Spleen (tissue), 11 donors: Measurements from ENCODE around the gene ADPRS. TPM values are rescaled to one million over a fixed set of nuclear protein-coding genes. Genes with fewer than 3 reads are reported as not detected.

Experiments used
- DNase-seq: peaks from one replicate; pipeline ENCODE4 v3.0.0-alpha.2; 2020
- H3K27ac ChIP-seq, 8 donors: fragments of 200-600 bp; sonication (generic) in 7 of 8; 1 replicate in 4 of 8; 2 replicates in 4 of 8; pipeline versions ENCODE4 v1.5.0 to v1.8.0; 2016 to 2021; ENCODE audit warnings: inconsistent platforms in 4 of 8, mild to moderate bottlenecking in 4 of 8, moderate library complexity in 1 of 8
- H3K27me3 ChIP-seq, 7 donors: fragments of 200-600 bp; sonication (generic) in 6 of 7; replicated peaks in 1 of 7; 1 replicate in 4 of 7; 2 replicates in 3 of 7; pipeline versions ENCODE4 v1.5.0 to v1.8.0; 2016 to 2021; ENCODE audit warnings: inconsistent platforms in 3 of 7, mild to moderate bottlenecking in 1 of 7
- H3K36me3 ChIP-seq, 6 donors: fragments of 200-600 bp; sonication (generic) in 5 of 6; 1 replicate in 4 of 6; 2 replicates in 2 of 6; pipeline versions ENCODE4 v1.5.0 to v1.8.0; 2016 to 2021; ENCODE audit warnings: inconsistent platforms in 2 of 6
- H3K4me1 ChIP-seq, 6 donors: fragments of 200-600 bp; sonication (generic) in 5 of 6; 1 replicate in 3 of 6; 2 replicates in 3 of 6; pipeline versions ENCODE4 v1.5.0 to v1.8.0; 2016 to 2021; ENCODE audit warnings: inconsistent platforms in 3 of 6
- H3K4me3 ChIP-seq, 8 donors: fragments of 200-600 bp; sonication (generic) in 7 of 8; 1 replicate in 4 of 8; 2 replicates in 4 of 8; pipeline versions ENCODE4 v1.5.0 to v1.8.0; 2016 to 2021; ENCODE audit warnings: inconsistent platforms in 4 of 8, mild to moderate bottlenecking in 4 of 8, moderate library complexity in 2 of 8
- H3K9me3 ChIP-seq, 8 donors: fragments of 200-600 bp; sonication (generic) in 7 of 8; 1 replicate in 4 of 8; 2 replicates in 4 of 8; pipeline versions ENCODE4 v1.5.0 to v1.8.0; 2016 to 2021; ENCODE audit warnings: inconsistent platforms in 4 of 8
- POLR2A ChIP-seq, 3 donors: fragments of 450-650 bp; IDR thresholded peaks; one replicate each; pipeline ENCODE4 v1.5.1; 2017; ENCODE audit warnings: antibody characterized with exemption in 3 of 3, mild to moderate bottlenecking in 1 of 3
- POLR2AphosphoS5 ChIP-seq, 3 donors: sonication (generic); formaldehyde crosslinking; IDR thresholded peaks; one replicate each; pipeline ENCODE4 v1.5.1; 2017; ENCODE audit warnings: antibody characterized with exemption in 3 of 3
- WGBS, 5 donors: extraction: QIAGEN DNeasy Blood & Tissue Kit in 3 of 5; methylation state at CpG; one replicate each; pipeline versions ENCODE4 v1.1.5 to v1.1.7; 2013 to 2018; 5-methylcytosine and 5-hydroxymethylcytosine counted together
- intact Hi-C: fragments of 100-400 bp; cut with DNase I; formaldehyde crosslinking; loops from one replicate; pipeline ENCODE4 v1.15.0; 2023; ENCODE audit warnings: low total_unique reads
- polyA plus RNA-seq, 3 donors: library from polyadenylated mRNA; stranded (reverse); fragments of 200-250 nt; gene quantifications; one replicate each; pipeline ENCODE4 v1.2.1, GENCODE V29; 2013
- total RNA-seq, 7 donors: library from RNA; depleted of rRNA in 3 of 7; stranded (reverse); fragments of >200 nt in 3 of 7; fragmentation: NEBNext Ultra II Directional in 4 of 7; extraction: Animal tissue kit (Norgen Biotek cat#: 25700) in 4 of 7; gene quantifications; one replicate each; pipeline versions ENCODE4 v1.1.0 to v1.2.1, GENCODE V29; 2016 to 2021
- TF ChIP-seq, protein P1 (sequence below), 11 experiments: fragments of 200-600 bp in 7 of 11; fragments of 450-650 bp in 4 of 11; sonication (generic) in 4 of 11; IDR thresholded peaks in 8 of 11; conservative IDR thresholded peaks in 3 of 11; 1 replicate in 7 of 11; 2 replicates in 4 of 11; pipeline versions ENCODE4 v1.4.0 to v1.8.0; 2016 to 2021; ENCODE audit warnings: antibody characterized with exemption in 11 of 11, inconsistent platforms in 4 of 11, mild to moderate bottlenecking in 1 of 11
- donor health status: healthy with polysubstance abuse.
- donor health status: DM: no; HTN: no; CAD: no; lungs with moderate emphysema.
- donor health status: DM: no; HTN: no; CAD: no.
- donor health status: Bipolar disorder and iron deficiency.
- donor health status: healthy.
- donor health status: DM: no; HTN: no; CAD: no.
- donor health status: DM: yes; HTN: yes; CAD: no.

ADPRS gene
- total and polyA plus RNA-seq, 10 donors = 21.3 to 44.9 (median 26.2) TPM

DNA sequence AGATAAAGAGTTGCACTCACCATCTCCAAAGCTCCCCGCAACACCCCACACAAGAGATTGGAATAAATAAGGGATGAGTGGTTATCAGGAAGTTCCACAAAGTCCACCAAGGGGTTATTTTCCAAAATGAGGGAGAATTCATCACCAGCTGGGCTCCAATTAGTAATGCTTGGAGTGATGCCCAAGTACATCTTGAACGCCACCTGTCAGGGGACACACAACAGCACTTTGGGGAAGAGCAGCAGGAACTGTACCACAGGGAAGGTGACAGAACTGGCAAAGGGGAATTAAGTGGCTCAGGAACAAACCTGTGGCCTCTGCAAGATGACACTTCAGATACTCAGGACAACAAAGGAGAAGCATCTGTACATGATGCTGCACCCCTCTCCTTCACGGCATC, 49.1 kb downstream of the ADPRS start:
- H3K4me1 ChIP-seq = peaks cover 16 to 64% (median 43%) of the 10 kb centered on the region in 6 donors
- DNase-seq = no peak
- peak overlapping the region in 1 of 8 donors; percentile 58 for H3K27ac ChIP-seq
- intact Hi-C loops = loop anchor here (5.0 kb wide), 1 partner anchor 35 kb away; no protein-coding TSS in a partner anchor
- no peak for TF ChIP-seq POLR2AphosphoS5 (IDR thresholded peaks at IDR 0.05)
- TF ChIP-seq, protein P1, sequence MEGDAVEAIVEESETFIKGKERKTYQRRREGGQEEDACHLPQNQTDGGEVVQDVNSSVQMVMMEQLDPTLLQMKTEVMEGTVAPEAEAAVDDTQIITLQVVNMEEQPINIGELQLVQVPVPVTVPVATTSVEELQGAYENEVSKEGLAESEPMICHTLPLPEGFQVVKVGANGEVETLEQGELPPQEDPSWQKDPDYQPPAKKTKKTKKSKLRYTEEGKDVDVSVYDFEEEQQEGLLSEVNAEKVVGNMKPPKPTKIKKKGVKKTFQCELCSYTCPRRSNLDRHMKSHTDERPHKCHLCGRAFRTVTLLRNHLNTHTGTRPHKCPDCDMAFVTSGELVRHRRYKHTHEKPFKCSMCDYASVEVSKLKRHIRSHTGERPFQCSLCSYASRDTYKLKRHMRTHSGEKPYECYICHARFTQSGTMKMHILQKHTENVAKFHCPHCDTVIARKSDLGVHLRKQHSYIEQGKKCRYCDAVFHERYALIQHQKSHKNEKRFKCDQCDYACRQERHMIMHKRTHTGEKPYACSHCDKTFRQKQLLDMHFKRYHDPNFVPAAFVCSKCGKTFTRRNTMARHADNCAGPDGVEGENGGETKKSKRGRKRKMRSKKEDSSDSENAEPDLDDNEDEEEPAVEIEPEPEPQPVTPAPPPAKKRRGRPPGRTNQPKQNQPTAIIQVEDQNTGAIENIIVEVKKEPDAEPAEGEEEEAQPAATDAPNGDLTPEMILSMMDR (IDR thresholded peaks at IDR 0.05 in 8 of 11, conservative IDR thresholded peaks at IDR 0.05 in 3 of 11) = no peak
- 90 to 96% (median 93%) methylated on average over 3 of the region's 3 CpGs for WGBS, 5 donors
- no peaks in the 10 kb centered on the region for H3K9me3 ChIP-seq
- H3K36me3 ChIP-seq = peaks cover 0 to 53% (median 32%) of the 10 kb centered on the region in 6 donors
- no peaks in the 10 kb centered on the region for H3K27me3 ChIP-seq
- no peak overlapping the region for H3K4me3 ChIP-seq

GRCh38 chr1:36139521-36139920, 50.8 kb downstream of the ADPRS start:
- peaks cover 0 to 53% (median 32%) of the 10 kb centered on the region in 6 donors for H3K36me3 ChIP-seq
- WGBS, 5 donors = 70 to 92% (median 85%) methylated on average over 5 of the region's 5 CpGs
- no peaks in the 10 kb centered on the region for H3K9me3 ChIP-seq
- H3K27ac ChIP-seq = peak overlapping the region in 2 of 8 donors; percentile 8 to 29
- intact Hi-C loops = loop anchor here (5.0 kb wide), 1 partner anchor 37 kb away; no protein-coding TSS in a partner anchor
- no peak overlapping the region for H3K4me3 ChIP-seq
- no peak for DNase-seq
- peaks cover 14 to 68% (median 40%) of the 10 kb centered on the region in 6 donors for H3K4me1 ChIP-seq
- H3K27me3 ChIP-seq = no peaks in the 10 kb centered on the region
- no peak for TF ChIP-seq POLR2A (IDR thresholded peaks at IDR 0.05)
- no peak for TF ChIP-seq POLR2AphosphoS5 (IDR thresholded peaks at IDR 0.05)

- intact Hi-C loops = no loop called here
- H3K27ac ChIP-seq = peak overlapping the region in 4 of 8 donors; percentile 21 to 62 (median 39)
- no peak for TF ChIP-seq POLR2A (IDR thresholded peaks at IDR 0.05)
- TF ChIP-seq, protein P1 (IDR thresholded peaks at IDR 0.05 in 8 of 11, conservative IDR thresholded peaks at IDR 0.05 in 3 of 11) = no peak
- no peak for TF ChIP-seq POLR2AphosphoS5 (IDR thresholded peaks at IDR 0.05)
- no peaks in the 10 kb centered on the region for H3K27me3 ChIP-seq
- H3K4me3 ChIP-seq = no peak overlapping the region
- DNase-seq = no peak
- H3K9me3 ChIP-seq = no peaks in the 10 kb centered on the region
- H3K4me1 ChIP-seq = peaks cover 8 to 65% (median 35%) of the 10 kb centered on the region in 6 donors
- peaks cover 0 to 53% (median 25%) of the 10 kb centered on the region in 6 donors for H3K36me3 ChIP-seq
- 8 to 20% (median 16%) methylated on average over 1 of the region's 1 CpG for WGBS, 5 donors
Measured at GRCh38 chr1:36142121-36142520, 53.4 kb downstream of the ADPRS start.

DNA sequence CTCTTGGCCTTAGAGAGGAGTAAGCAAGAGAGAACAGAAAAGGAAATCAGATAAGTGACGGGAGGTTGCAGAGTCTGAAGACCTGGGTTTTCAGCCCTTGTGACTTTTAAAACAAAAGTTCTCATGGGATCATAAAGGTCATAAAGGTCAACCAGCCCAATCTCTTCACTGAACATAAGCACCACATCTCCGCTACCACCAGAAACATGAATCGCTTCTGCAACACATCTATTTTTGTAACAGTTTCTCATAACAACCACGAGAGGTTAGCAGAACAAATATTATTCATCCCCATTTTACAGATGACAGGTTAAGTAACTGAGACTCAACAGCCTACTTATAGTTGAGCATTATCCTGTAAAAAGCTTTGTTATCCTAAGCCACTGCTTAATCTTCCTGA, 54.7 kb downstream of the ADPRS start:
- TF ChIP-seq, protein P1 (IDR thresholded peaks at IDR 0.05 in 8 of 11, conservative IDR thresholded peaks at IDR 0.05 in 3 of 11) = no peak
- TF ChIP-seq POLR2AphosphoS5 (IDR thresholded peaks at IDR 0.05) (no peak), POLR2A (IDR thresholded peaks at IDR 0.05) (no peak)
- no peaks in the 10 kb centered on the region for H3K9me3 ChIP-seq
- peaks cover 0 to 40% (median 12%) of the 10 kb centered on the region in 6 donors for H3K36me3 ChIP-seq
- peaks cover 17 to 78% (median 48%) of the 10 kb centered on the region in 6 donors for H3K4me1 ChIP-seq
- H3K4me3 ChIP-seq = no peak overlapping the region
- H3K27ac ChIP-seq = no peak overlapping the region
- DNase-seq = no peak
- H3K27me3 ChIP-seq = no peaks in the 10 kb centered on the region
- intact Hi-C loops = no loop called here
- WGBS, 5 donors = 70 to 80% (median 75%) methylated on average over 4 of the region's 4 CpGs

Other genes starting within 250 kb of the ADPRS start
- 10 to 100 TPM; 27.4 to 38.2 (median 32.4) TPM for gene AGO1, start 205.7 kb upstream of the ADPRS start, total RNA-seq
- 1 to 10 TPM; 2.3 to 4.3 (median 2.9) TPM for gene AGO1, start 205.7 kb upstream of the ADPRS start, polyA plus RNA-seq
- 10 to 100 TPM; 18.6 to 41.1 (median 31.7) TPM for gene AGO3, start 157.8 kb upstream of the ADPRS start, total RNA-seq
- gene AGO3, start 157.8 kb upstream of the ADPRS start, polyA plus RNA-seq = 1 to 10 TPM; 1.5 to 2.8 (median 1.9) TPM
- gene TEKT2, start 4.8 kb upstream of the ADPRS start, total RNA-seq = not detected
- under 1 TPM in 1 of 3 donors, not detected in 2; 0.33 TPM for gene TEKT2, start 4.8 kb upstream of the ADPRS start, polyA plus RNA-seq
- gene COL8A2, start 36.3 kb downstream of the ADPRS start, total RNA-seq = 10 to 100 TPM in 4 of 7 donors, 1 to 10 TPM in 3; 7.0 to 32.0 (median 10.3) TPM
- gene COL8A2, start 36.3 kb downstream of the ADPRS start, polyA plus RNA-seq = 1 to 10 TPM; 2.1 to 5.9 (median 4.3) TPM
- gene TRAPPC3, start 60.6 kb downstream of the ADPRS start, total RNA-seq = 10 to 100 TPM; 46.7 to 98.1 (median 56.4) TPM
- gene TRAPPC3, start 60.6 kb downstream of the ADPRS start, polyA plus RNA-seq = 10 to 100 TPM; 42.9 to 70.1 (median 60.2) TPM
- 100 to 1,000 TPM in 3 of 7 donors, 10 to 100 TPM in 4; 72.6 to 116 (median 96.9) TPM for gene MAP7D1, start 67.3 kb downstream of the ADPRS start, total RNA-seq
- 10 to 100 TPM; 30.4 to 62.7 (median 38.0) TPM for gene MAP7D1, start 67.3 kb downstream of the ADPRS start, polyA plus RNA-seq
- gene THRAP3, start 135.6 kb downstream of the ADPRS start, total RNA-seq = 100 to 1,000 TPM in 1 of 7 donors, 10 to 100 TPM in 6; 72.8 to 109 (median 95.4) TPM
- gene THRAP3, start 135.6 kb downstream of the ADPRS start, polyA plus RNA-seq = 10 to 100 TPM; 21.2 to 33.0 (median 27.0) TPM
- 1 to 10 TPM; 1.7 to 9.4 (median 7.2) TPM for gene SH3D21, start 217.5 kb downstream of the ADPRS start, total RNA-seq
- 1 to 10 TPM; 1.7 to 5.1 (median 1.9) TPM for gene SH3D21, start 217.5 kb downstream of the ADPRS start, polyA plus RNA-seq
- 10 to 100 TPM; 31.1 to 77.4 (median 43.7) TPM for gene EVA1B, start 234.8 kb downstream of the ADPRS start, total RNA-seq
- gene EVA1B, start 234.8 kb downstream of the ADPRS start, polyA plus RNA-seq = 10 to 100 TPM; 17.2 to 45.1 (median 37.4) TPM